Heart right ventricle (tissue), 16 donors: ENCODE data around the gene SLC25A42. TPM values are rescaled to one million over a fixed set of nuclear protein-coding genes. Genes with fewer than 3 reads are reported as not detected.

Experiments used
- ATAC-seq, 8 donors: fragments of 200-7000 bp; cut with Tn5 transposase; one replicate each; pipeline ENCODE4 v1.9.1; 2020; ENCODE audit warnings: mild to moderate bottlenecking in 8 of 8, moderate library complexity in 8 of 8, moderate number of reproducible peaks in 1 of 8
- DNase-seq, 2 donors: peaks; one replicate each; pipeline ENCODE4 v3.0.0-alpha.2; 2020
- H3K27ac ChIP-seq, 10 donors: fragments of 200-600 bp; sonication (generic) in 2 of 10; one replicate each; pipeline versions ENCODE4 v1.5.0 to v1.8.0; 2020 to 2022; ENCODE audit warnings: mild to moderate bottlenecking in 3 of 10
- H3K27me3 ChIP-seq, 7 donors: fragments of 200-600 bp; one replicate each; pipeline ENCODE4 v1.8.0; 2021 to 2022; ENCODE audit warnings: mild to moderate bottlenecking in 2 of 7
- H3K36me3 ChIP-seq, 9 donors: fragments of 200-600 bp; sonication (generic) in 1 of 9; one replicate each; pipeline versions ENCODE4 v1.5.0 to v1.8.0; 2020 to 2022; ENCODE audit warnings: mild to moderate bottlenecking in 2 of 9
- H3K4me1 ChIP-seq, 9 donors: fragments of 200-600 bp; sonication (generic) in 1 of 9; one replicate each; pipeline versions ENCODE4 v1.5.0 to v1.8.0; 2020 to 2022; ENCODE audit warnings: mild to moderate bottlenecking in 4 of 9
- H3K4me3 ChIP-seq, 10 donors: fragments of 200-600 bp; sonication (generic) in 2 of 10; one replicate each; pipeline versions ENCODE4 v1.5.0 to v1.8.0; 2020 to 2022; ENCODE audit warnings: mild to moderate bottlenecking in 7 of 10, moderate library complexity in 2 of 10
- H3K9me3 ChIP-seq, 11 donors: fragments of 200-600 bp in 10 of 11; sonication (generic) in 2 of 11; one replicate each; pipeline versions ENCODE4 v1.5.0 to v1.8.0; 2013 to 2022; ENCODE audit warnings: mild to moderate bottlenecking in 2 of 11, control low read depth in 1 of 11, moderate library complexity in 1 of 11
- CTCF ChIP-seq, 9 donors: fragments of 200-600 bp; sonication (generic) in 2 of 9; IDR thresholded peaks; one replicate each; pipeline versions ENCODE4 v1.5.0 to v1.8.0; 2021 to 2022; ENCODE audit warnings: antibody characterized with exemption in 9 of 9, mild to moderate bottlenecking in 5 of 9, moderate library complexity in 1 of 9
- WGBS, 2 donors: extraction: QIAGEN DNeasy Blood & Tissue Kit; methylation state at CpG; one replicate each; pipeline ENCODE4 v1.1.7; 2013; ENCODE audit warnings: inconsistent platforms in 1 of 2; 5-methylcytosine and 5-hydroxymethylcytosine counted together
- intact Hi-C, 10 donors: fragments of 100-400 bp; cut with DNase I; formaldehyde crosslinking; loops; one replicate each; pipeline versions ENCODE4 v1.11.1 to v1.14.2; 2022
- polyA plus RNA-seq, 2 donors: library from polyadenylated mRNA; stranded (reverse); fragments of 200-250 nt; gene quantifications; one replicate each; pipeline ENCODE4 v1.2.3, GENCODE V29; 2013
- total RNA-seq, 10 donors: library from RNA; stranded (reverse); fragmentation: NEBNext Ultra II Directional in 3 of 10; extraction: Animal tissue kit (Norgen Biotek cat#: 25700) in 3 of 10; gene quantifications; one replicate each; pipeline versions ENCODE4 v1.2.1 to v1.2.4, GENCODE V29; 2021 to 2023
- donor health status: Arrhythmogenic right ventricular cardiomyopathy.
- donor health status: ischemic (EF 13 %, LVEDD 7.1; RV severe dilation, severe dysfunction).
- donor health status: healthy with polysubstance abuse.
- donor health status: DM: no; HTN: yes; CAD: no.
- donor health status: DM: no; HTN: no; CAD: no.
- donor health status: ischemic (EF 25% LVEDD 6.9; RV normal size, moderate dysfunction).
- donor health status: ischemic (EF 25% LVEDD 5.7; RV mildly dilated, moderate dysfunction).
- donor health status: healthy.
- donor health status: DM: yes; HTN: yes; CAD: no.
- donor health status: Ischemic cardiomyopathy.
- donor health status: ischemic (EF 35%, LVEDD 5.7; RV mildly dilated, moderate dysfunction).
- donor health status: nonischemic (EF 11% LVEDD 7.7; RV severe dilation, severe dysfunction).
- donor health status: DM: yes; HTN: yes; CAD: no.
- donor health status: PGD.
- donor health status: ischemic (EF 29% LVEDD 5.4; RV normal size, mild dysfunction).
- donor health status: nonischemic (EF 23%, LVEDD 6.1; RV moderate dilation, normal function).

SLC25A42 gene
- total and polyA plus RNA-seq, 12 donors: 15.7 to 24.1 (median 18.2) TPM

GRCh38 chr19:19031891-19032290 lies 31.9 kb upstream of the SLC25A42 start:
- no peak for TF ChIP-seq CTCF (IDR thresholded peaks at IDR 0.05)
- H3K4me3 ChIP-seq: peak overlapping the region in 8 of 10 donors; percentile 71 to 99 (median 92)
- DNase-seq (no peak), ATAC-seq (no peak)
- peaks cover 0 to 36% (median 30%) of the 10 kb centered on the region in 9 donors for H3K4me1 ChIP-seq
- no peaks in the 10 kb centered on the region for H3K27me3 ChIP-seq
- peak overlapping the region in 7 of 10 donors; percentile 30 to 98 (median 91) for H3K27ac ChIP-seq
- H3K36me3 ChIP-seq: peaks cover 0 to 52% (median 9%) of the 10 kb centered on the region in 9 donors
- H3K9me3 ChIP-seq: no peaks in the 10 kb centered on the region
- intact Hi-C loops: no loop called here
- WGBS, 2 donors: 65 to 77% methylated on average over 5 of the region's 5 CpGs

GRCh38 chr19:19032420-19033175 lies 31.2 kb upstream of the SLC25A42 start:
- Histone ChIP-seq H3K9me3 (no peaks in the 10 kb centered on the region), H3K27ac (peak overlapping the region; percentile 91 to 100 (median 98)), H3K4me3 (peak overlapping the region; percentile 71 to 99 (median 86)), H3K36me3 (peaks cover 0 to 46% (median 9%) of the 10 kb centered on the region in 9 donors), H3K4me1 (peaks cover 0 to 38% (median 29%) of the 10 kb centered on the region in 9 donors), H3K27me3 (no peaks in the 10 kb centered on the region)
- intact Hi-C loops: no loop called here
- TF ChIP-seq CTCF (IDR thresholded peaks at IDR 0.05): no peak
- DNase-seq: peak; percentile 79 to 99
- peak; percentile 76 to 93 (median 84) for ATAC-seq
- 0 to 1% methylated on average over 31 of the region's 31 CpGs for WGBS, 2 donors

GRCh38 chr19:19033176-19033425 lies 30.7 kb upstream of the SLC25A42 start:
- TF ChIP-seq CTCF (IDR thresholded peaks at IDR 0.05): no peak
- Histone ChIP-seq H3K27ac (peak overlapping the region; percentile 91 to 100 (median 98)), H3K4me3 (peak overlapping the region; percentile 71 to 99 (median 86)), H3K4me1 (peaks cover 0 to 38% (median 29%) of the 10 kb centered on the region in 9 donors), H3K36me3 (peaks cover 0 to 46% (median 9%) of the 10 kb centered on the region in 9 donors), H3K9me3 (no peaks in the 10 kb centered on the region), H3K27me3 (no peaks in the 10 kb centered on the region)
- DNase-seq (no peak), ATAC-seq (peak in 4 of 8 donors; percentile 0 to 44 (median 5))
- 0 to 1% methylated on average over 16 to 32 of the region's 32 CpGs for WGBS, 2 donors
- intact Hi-C loops: no loop called here

- intact Hi-C loops: no loop called here
- Histone ChIP-seq H3K4me3 (peak within 1 kb of the TSS; percentile 71 to 99 (median 86)), H3K4me1 (peaks cover 0 to 38% (median 29%) of the 10 kb centered on the region in 9 donors), H3K27ac (peak within 1 kb of the TSS; percentile 91 to 100 (median 98)), H3K36me3 (peaks cover 0 to 42% (median 4%) of the 10 kb centered on the region in 9 donors), H3K9me3 (no peaks in the 10 kb centered on the region), H3K27me3 (no peaks in the 10 kb centered on the region)
- TF ChIP-seq CTCF (IDR thresholded peaks at IDR 0.05): peak in 4 of 9 donors; percentile 9 to 23 (median 15)
- ATAC-seq: peak; percentile 83 to 94 (median 89)
- 0% methylated on average over 82 to 94 of the region's 94 CpGs for WGBS, 2 donors
- peak; percentile 83 to 87 for DNase-seq
These were observed 30.2 kb upstream of the SLC25A42 start, which contains the start of the genes ARMC6 and SUGP2 for GRCh38 chr19:19033426-19034203. ARMC6 (plus strand) TSS chr19:19033603; CDS start chr19:19034210, 607 bp downstream. SUGP2 (minus strand) TSS chr19:19033517; CDS start chr19:19031071, 2,446 bp downstream.
